ENCODE measurements around the gene L3MBTL2. TPM values are rescaled to one million over a fixed set of nuclear protein-coding genes. Genes with fewer than 3 reads are reported as not detected.
"Not testable (repeated sequence)": the region's sequence is repeated elsewhere in the genome, so short reads cannot be mapped to it uniquely, and the experiment has no call there.

The L3MBTL2 gene
- total RNA-seq = 23.2 and 25.8 TPM in 2 replicates

- DNase-seq (ENCODE audit: extremely low read depth, low read depth, low spot score) = no peak
These were observed at the start of gene L3MBTL2 for GRCh38 chr22:41204992-41205900. TSS of gene L3MBTL2 (plus strand) at chr22:41205312. CDS start at chr22:41205363, 51 bp downstream.

- DNase-seq (ENCODE audit: extremely low read depth, low read depth, low spot score) = no peak
These were observed 48.0 kb upstream of the L3MBTL2 start for GRCh38 chr22:41157083-41157482.

GRCh38 chr22:41169157-41169556 lies 36.0 kb upstream of the L3MBTL2 start:
- DNase-seq (ENCODE audit: extremely low read depth, low read depth, low spot score) = no peak

GRCh38 chr22:41171996-41172395 lies 33.1 kb upstream of the L3MBTL2 start:
- DNase-seq (ENCODE audit: extremely low read depth, low read depth, low spot score) = no peak

- DNase-seq (ENCODE audit: extremely low read depth, low read depth, low spot score) = no peak
These were observed 29.6 kb upstream of the L3MBTL2 start for GRCh38 chr22:41175546-41175945.

GRCh38 chr22:41177040-41177621 lies 28.0 kb upstream of the L3MBTL2 start:
- DNase-seq (ENCODE audit: extremely low read depth, low read depth, low spot score) = no peak

- DNase-seq (ENCODE audit: extremely low read depth, low read depth, low spot score) = no peak
These were observed 27.3 kb upstream of the L3MBTL2 start for GRCh38 chr22:41177622-41178424.

- no peak for DNase-seq (ENCODE audit: extremely low read depth, low read depth, low spot score)
These were observed 26.6 kb upstream of the L3MBTL2 start for GRCh38 chr22:41178425-41178975.

- not testable (repeated sequence) for DNase-seq (ENCODE audit: extremely low read depth, low read depth, low spot score)
These were observed 24.8 kb upstream of the L3MBTL2 start for GRCh38 chr22:41180362-41180761.

- no peak for DNase-seq (ENCODE audit: extremely low read depth, low read depth, low spot score)
These were observed 24.2 kb upstream of the L3MBTL2 start for GRCh38 chr22:41180926-41181325.

GRCh38 chr22:41181349-41182241 lies 23.5 kb upstream of the L3MBTL2 start:
- peak; percentile 74 for DNase-seq (ENCODE audit: extremely low read depth, low read depth, low spot score)

- DNase-seq (ENCODE audit: extremely low read depth, low read depth, low spot score) = no peak
These were observed 20.4 kb upstream of the L3MBTL2 start for GRCh38 chr22:41184679-41185078.

- DNase-seq (ENCODE audit: extremely low read depth, low read depth, low spot score) = no peak
These were observed 13.6 kb upstream of the L3MBTL2 start for GRCh38 chr22:41191467-41191866.

GRCh38 chr22:41193829-41194228 lies 11.3 kb upstream of the L3MBTL2 start:
- DNase-seq (ENCODE audit: extremely low read depth, low read depth, low spot score) = no peak

GRCh38 chr22:41197038-41197972 lies 7.8 kb upstream of the L3MBTL2 start:
- DNase-seq (ENCODE audit: extremely low read depth, low read depth, low spot score) = no peak

- no peak for DNase-seq (ENCODE audit: extremely low read depth, low read depth, low spot score)
These were observed 7.0 kb upstream of the L3MBTL2 start for GRCh38 chr22:41198027-41198580.

GRCh38 chr22:41201141-41201540 lies 4.0 kb upstream of the L3MBTL2 start:
- DNase-seq (ENCODE audit: extremely low read depth, low read depth, low spot score) = no peak

GRCh38 chr22:41203118-41203517 lies 2.0 kb upstream of the L3MBTL2 start:
- DNase-seq (ENCODE audit: extremely low read depth, low read depth, low spot score) = no peak

GRCh38 chr22:41204066-41204465 lies 1.0 kb upstream of the L3MBTL2 start:
- no peak for DNase-seq (ENCODE audit: extremely low read depth, low read depth, low spot score)

Measured in glomerular endothelial cell (primary cell).